B cell (primary cell): Measurements from ENCODE around the gene GTPBP6. TPM values are rescaled to one million over a fixed set of nuclear protein-coding genes. Genes with fewer than 3 reads are reported as not detected.

Experiments
- ATAC-seq: fragments of 200-7000 bp; cut with Tn5 transposase; one replicate; pipeline ENCODE4 v1.10.0; 2021; ENCODE audit warnings: low read depth, mild to moderate bottlenecking, moderate number of reproducible peaks, moderate library complexity
- CTCF ChIA-PET: fragments of 350-600 bp; sonication (Branson Sonifier 250); formaldehyde crosslinking; loops from one replicate; lab custom pipeline; 2021; ENCODE audit warnings: antibody characterized with exemption, inconsistent platforms; lab: Charles Lee
- POLR2A ChIA-PET: fragments of 350-600 bp; sonication (Branson Sonifier 250); formaldehyde crosslinking; loops from one replicate; lab custom pipeline; 2021; ENCODE audit warnings: antibody characterized with exemption; lab: Charles Lee
- DNase-seq: peaks from one replicate; pipeline ENCODE4 v3.0.0; 2013
- H2AFZ ChIP-seq: 2 replicates; pipeline ENCODE4 v1.6.1; 2012; ENCODE audit warnings: mild to moderate bottlenecking, low read depth, low read length; ENCODE audit not compliant: insufficient read depth, poor library complexity, severe bottlenecking
- H3K27ac ChIP-seq, 2 donors: 1 replicate in 1 of 2; 2 replicates in 1 of 2; pipeline ENCODE4 v1.5.1; 2012 to 2013; ENCODE audit warnings: low read length in 2 of 2, mild to moderate bottlenecking in 2 of 2, moderate library complexity in 1 of 2
- H3K27me3 ChIP-seq, 4 experiments: fragments of 200-600 bp in 1 of 4; sonication (generic) in 1 of 4; replicated peaks in 1 of 4; 1 replicate in 2 of 4; 2 replicates in 2 of 4; pipeline versions ENCODE4 v1.6.1 to v1.7.0; 2013 to 2016; ENCODE audit warnings: low read length in 3 of 4, mild to moderate bottlenecking in 2 of 4, mixed read lengths in 1 of 4, moderate library complexity in 1 of 4; ENCODE audit not compliant: insufficient read depth in 4 of 4, control insufficient read depth in 3 of 4; ENCODE audit errors: control extremely low read depth in 1 of 4
- H3K36me3 ChIP-seq, 2 experiments: replicated peaks in 1 of 2; 1 replicate in 1 of 2; 2 replicates in 1 of 2; pipeline versions ENCODE4 v1.6.1 to v1.7.1; 2013; ENCODE audit warnings: low read length in 1 of 2; ENCODE audit not compliant: insufficient read depth in 2 of 2, control insufficient read depth in 1 of 2; ENCODE audit errors: control extremely low read depth in 1 of 2, extremely low read depth in 1 of 2
- H3K4me1 ChIP-seq, 2 donors: fragments of 200-600 bp in 1 of 2; sonication (generic) in 1 of 2; 1 replicate in 1 of 2; 2 replicates in 1 of 2; pipeline versions ENCODE4 v1.5.1 to v1.6.1; 2013 to 2017; ENCODE audit warnings: low read length in 2 of 2; ENCODE audit not compliant: control insufficient read depth in 2 of 2, insufficient read depth in 2 of 2
- H3K4me2 ChIP-seq: replicated peaks from 2 replicates; pipeline ENCODE3; 2012; ENCODE audit warnings: mild to moderate bottlenecking, low read depth, low read length; ENCODE audit not compliant: poor library complexity, severe bottlenecking
- H3K4me3 ChIP-seq, 5 experiments: fragments of 200-600 bp in 1 of 5; sonication (generic) in 1 of 5; 1 replicate in 3 of 5; 2 replicates in 2 of 5; pipeline versions ENCODE4 v1.5.1 to v1.7.0; 2011 to 2016; ENCODE audit warnings: low read length in 4 of 5, mild to moderate bottlenecking in 4 of 5, low read depth in 2 of 5, control low read depth in 1 of 5, moderate library complexity in 1 of 5; ENCODE audit not compliant: insufficient read depth in 1 of 5; ENCODE audit errors: control extremely low read depth in 1 of 5, extremely low read depth in 1 of 5
- H3K79me2 ChIP-seq: fragments of 200-600 bp; sonication (generic); one replicate; pipeline ENCODE4 v1.6.0; 2016; ENCODE audit warnings: low read length; ENCODE audit not compliant: control insufficient read depth, insufficient read depth
- H3K9ac ChIP-seq: fragments of 200-600 bp; sonication (generic); 2 replicates; pipeline ENCODE4 v1.6.1; 2017; ENCODE audit warnings: mild to moderate bottlenecking, low read length, moderate library complexity
- H3K9me3 ChIP-seq, 3 donors: one replicate each; pipeline versions ENCODE4 v1.6.1 to v1.7.1; 2013; ENCODE audit warnings: low read length in 2 of 3; ENCODE audit not compliant: control insufficient read depth in 2 of 3, insufficient read depth in 1 of 3; ENCODE audit errors: control extremely low read depth in 1 of 3
- H4K20me1 ChIP-seq: 2 replicates; pipeline ENCODE4 v1.6.0; 2012; ENCODE audit warnings: mild to moderate bottlenecking, low read length; ENCODE audit not compliant: insufficient read depth, control insufficient read depth, poor library complexity, severe bottlenecking
- H3K27ac Mint-ChIP-seq: one replicate; pipeline ENCODE4 v1.8.0; 2021; ENCODE audit warnings: mixed read lengths
- H3K27me3 Mint-ChIP-seq: one replicate; pipeline ENCODE4 v1.8.0; 2021; ENCODE audit warnings: mixed read lengths
- H3K4me1 Mint-ChIP-seq: one replicate; pipeline ENCODE4 v1.8.0; 2021; ENCODE audit warnings: mixed read lengths
- H3K4me3 Mint-ChIP-seq: one replicate; pipeline ENCODE4 v1.8.0; 2021; ENCODE audit warnings: mixed read lengths
- H3K9me3 Mint-ChIP-seq: one replicate; pipeline ENCODE4 v1.8.0; 2022; ENCODE audit warnings: mixed read lengths; ENCODE audit not compliant: insufficient read depth
- CTCF ChIP-seq: fragments of 200-600 bp; IDR thresholded peaks from one replicate; pipeline ENCODE4 v1.8.0; 2022; ENCODE audit warnings: antibody characterized with exemption, mild to moderate bottlenecking
- WGBS: methylation state at CpG from one replicate; pipeline ENCODE4 v1.1.5; 2013; ENCODE audit warnings: missing lambda C conversion rate; ENCODE audit not compliant: insufficient coverage; 5-methylcytosine and 5-hydroxymethylcytosine counted together
- intact Hi-C: fragments of 100-400 bp; cut with micrococcal nuclease; formaldehyde crosslinking; loops from one replicate; pipeline ENCODE4 v1.10.0; 2022
- polyA plus RNA-seq: library from polyadenylated mRNA; depleted of rRNA; stranded (reverse); fragments of >200 nt; gene quantifications from 2 replicates; pipeline ENCODE4 v1.2.3, GENCODE V29; 2012
- total RNA-seq, 2 donors: library from RNA; stranded (reverse); fragments of 120-200 nt in 1 of 2; gene quantifications; 1 replicate in 1 of 2; 2 replicates in 1 of 2; pipeline versions ENCODE4 v1.2.3 to v1.2.4, GENCODE V29; 2013 to 2022

Gene GTPBP6
- total and polyA plus RNA-seq, 2 donors (not counting 1 experiment from before 2014, with no cell fraction given), result 72.9 to 82.9 TPM

GRCh38 chrX:255923-256331 lies 62.7 kb downstream of the GTPBP6 start:
- Histone ChIP-seq H4K20me1 (no peaks in the 10 kb centered on the region), H3K9ac (no peak overlapping the region), H3K4me1 (peaks cover 0 to 3% of the 10 kb centered on the region in 2 donors), H2AFZ (no peak overlapping the region), H3K4me2 (no peak overlapping the region), H3K27me3 (no peaks in the 10 kb centered on the region), H3K4me3 (no peak overlapping the region), H3K79me2 (no peaks in the 10 kb centered on the region), H3K27ac (no peak overlapping the region), H3K36me3 (no peaks in the 10 kb centered on the region), H3K9me3 (peaks cover 0 to 32% (median 0%) of the 10 kb centered on the region in 3 donors)
- POLR2A ChIA-PET, result no interaction called here
- H3K27me3 Mint-ChIP-seq, result no peaks in the 10 kb centered on the region
- H3K27ac Mint-ChIP-seq, result no peak overlapping the region
- no peak for DNase-seq
- intact Hi-C loops, result no loop called here
- 88% methylated on average over 27 of the region's 28 CpGs for WGBS
- H3K4me1 Mint-ChIP-seq, result peaks cover 8% of the 10 kb centered on the region
- ATAC-seq, result no peak
- CTCF ChIA-PET, result no interaction called here
- peaks cover 9% of the 10 kb centered on the region for H3K9me3 Mint-ChIP-seq
- H3K4me3 Mint-ChIP-seq, result no peak overlapping the region
- no peak for TF ChIP-seq CTCF

Other genes with a start within 250 kb of the GTPBP6 start
- 35.0 and 38.5 TPM in 2 replicates for gene PLCXD1, start 37.4 kb downstream of the GTPBP6 start, total RNA-seq
- gene PLCXD1, start 37.4 kb downstream of the GTPBP6 start, polyA plus RNA-seq, result 30.4 and 57.5 TPM in 2 replicates
- gene PPP2R3B, start 68.1 kb upstream of the GTPBP6 start, total RNA-seq, result 35.2 and 43.3 TPM in 2 replicates
- 47.6 and 59.0 TPM in 2 replicates for gene PPP2R3B, start 68.1 kb upstream of the GTPBP6 start, polyA plus RNA-seq